HG03103 (cell line): Measurements from ENCODE around the gene SPAG4.

Experiments
- ATAC-seq: cut with Tn5 transposase; IDR thresholded peaks from one replicate; pipeline ENCODE4 v1.9.1; 2021; ENCODE audit warnings: low read depth; ENCODE audit not compliant: unreplicated experiment

Gene SPAG4

GRCh38 chr20:35619196-35620095 lies 3.8 kb downstream of the SPAG4 start:
- ATAC-seq = no peak

GRCh38 chr20:35620818-35621559 lies 5.4 kb downstream of the SPAG4 start:
- ATAC-seq = no peak

DNA sequence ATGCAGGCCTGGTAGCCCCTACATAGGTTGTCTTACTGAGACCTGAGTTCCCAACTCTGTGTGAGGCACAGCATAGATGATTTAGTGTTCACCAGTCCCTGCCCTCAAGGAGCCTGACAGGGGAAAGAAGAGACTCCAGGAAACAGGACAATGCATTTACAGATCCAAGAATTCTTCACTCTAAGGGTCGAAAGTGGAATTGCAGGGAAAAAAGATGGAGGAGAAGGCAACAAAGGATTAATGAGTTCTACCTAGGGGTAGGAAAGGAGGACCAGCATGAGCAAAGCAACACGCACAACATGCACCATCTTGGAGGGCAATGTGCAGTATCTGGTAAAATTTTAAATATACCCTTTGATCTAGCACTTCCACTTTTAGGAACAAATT lies 5.9 kb downstream of the SPAG4 start:
- no peak for ATAC-seq

DNA sequence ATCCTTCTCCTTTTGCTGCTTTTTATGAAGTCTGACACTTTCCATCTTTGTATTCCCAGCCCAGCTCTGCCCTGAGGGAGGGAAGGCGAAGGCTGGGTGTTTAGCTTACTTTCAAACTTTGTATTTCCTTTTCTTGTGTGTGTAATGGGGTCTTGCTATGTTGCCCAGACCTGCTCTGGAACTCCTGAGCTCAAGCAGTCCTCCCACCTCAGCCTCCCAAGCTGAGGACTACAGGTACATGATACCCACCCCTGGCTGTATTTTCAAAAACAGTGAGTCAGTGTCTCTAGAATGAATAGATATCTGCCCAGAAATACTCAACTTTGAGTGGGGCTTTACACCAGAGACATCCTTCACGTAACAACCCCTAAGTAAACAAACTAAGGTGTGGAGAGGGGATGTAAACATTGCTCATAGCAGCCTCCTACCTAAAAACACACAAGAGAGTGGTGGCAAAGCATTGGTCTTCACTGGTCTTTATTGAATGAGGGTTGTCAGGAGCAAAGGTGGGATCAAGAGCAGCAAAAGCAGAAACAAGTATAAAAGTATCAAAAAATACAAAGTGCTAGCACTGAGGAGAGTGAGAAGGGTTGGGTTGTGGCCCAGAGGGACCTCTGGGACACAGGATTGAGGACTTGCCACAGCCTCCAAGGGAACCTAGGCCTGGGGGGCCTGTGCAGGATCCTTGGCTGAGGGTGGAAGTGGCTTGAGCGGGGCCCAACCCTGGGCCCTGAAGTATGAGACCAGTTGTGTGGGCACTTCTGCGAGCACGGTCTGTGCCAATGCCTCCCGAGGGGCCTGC lies 10.2 kb downstream of the SPAG4 start:
- ATAC-seq = no peak

DNA sequence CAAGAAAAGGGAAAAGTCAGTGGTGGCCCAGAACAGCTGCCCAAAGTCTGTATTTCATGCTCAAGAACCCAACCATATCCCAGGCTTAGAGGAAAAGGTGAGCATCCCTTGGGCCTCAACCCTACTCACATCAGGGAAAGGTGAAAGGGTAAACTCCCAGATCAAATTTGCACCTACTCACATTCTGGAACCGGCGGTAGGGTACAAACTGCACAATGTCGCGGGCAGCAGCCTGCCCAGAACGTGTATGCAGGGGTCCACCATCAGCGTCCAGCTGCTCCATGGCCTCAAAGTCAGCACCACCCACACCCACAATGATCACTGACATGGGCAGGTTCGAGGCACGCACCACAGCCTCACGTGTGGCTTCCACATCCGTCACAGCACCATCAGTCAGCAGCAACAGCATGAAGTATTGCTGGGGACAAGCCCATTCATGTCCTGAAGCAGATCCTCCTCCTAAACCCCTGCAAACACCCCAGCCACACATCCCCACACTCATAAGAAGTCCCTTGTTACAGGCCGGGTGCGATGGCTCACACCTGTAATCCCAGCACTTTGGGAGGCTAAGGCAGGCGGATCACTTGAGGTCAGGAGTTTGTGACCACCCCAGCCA lies 10.9 kb downstream of the SPAG4 start:
- ATAC-seq = no peak

DNA sequence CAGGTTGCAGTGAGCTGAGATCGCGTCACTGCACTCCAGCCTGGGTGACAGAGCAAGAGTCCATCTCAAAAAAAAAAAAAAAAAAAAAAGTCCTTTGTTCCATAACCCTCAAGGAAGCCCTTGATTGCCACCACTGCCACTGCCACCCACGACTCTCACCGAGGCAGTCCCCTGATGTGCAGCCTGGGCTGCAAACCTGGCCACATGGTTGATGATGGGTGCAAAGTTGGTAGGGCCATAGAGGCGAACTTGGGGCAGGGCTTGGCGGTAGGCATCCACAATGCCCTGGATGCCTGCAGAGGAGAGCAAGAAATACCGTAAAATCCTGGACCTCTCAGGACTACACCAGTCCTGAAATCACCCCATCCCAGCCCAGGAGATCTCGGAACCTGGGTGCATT lies 11.5 kb downstream of the SPAG4 start:
- no peak for ATAC-seq

GRCh38 chr20:35629427-35630145 lies 14.0 kb downstream of the SPAG4 start:
- no peak for ATAC-seq

DNA sequence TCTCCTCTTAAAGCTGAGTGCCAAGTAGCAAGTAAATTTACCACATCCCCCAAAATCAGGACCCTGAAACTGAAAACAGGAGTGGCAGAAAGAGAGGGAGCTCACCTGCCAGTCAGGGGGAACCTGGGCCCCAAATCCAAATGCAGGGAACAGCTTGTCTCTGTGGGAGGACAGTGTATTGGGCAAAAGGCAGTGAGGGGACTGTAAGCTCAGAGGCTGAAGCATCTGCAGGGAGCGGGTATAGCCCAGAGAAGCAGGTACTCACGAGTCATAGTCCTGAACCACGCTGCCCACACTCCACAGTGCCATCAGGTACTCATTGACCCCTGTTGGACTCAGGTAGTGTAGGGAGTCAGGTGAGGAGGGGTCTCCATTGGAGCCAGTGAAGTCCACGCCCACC lies 15.0 kb downstream of the SPAG4 start:
- no peak for ATAC-seq

GRCh38 chr20:35632539-35633115 lies 17.0 kb downstream of the SPAG4 start:
- ATAC-seq = no peak

DNA sequence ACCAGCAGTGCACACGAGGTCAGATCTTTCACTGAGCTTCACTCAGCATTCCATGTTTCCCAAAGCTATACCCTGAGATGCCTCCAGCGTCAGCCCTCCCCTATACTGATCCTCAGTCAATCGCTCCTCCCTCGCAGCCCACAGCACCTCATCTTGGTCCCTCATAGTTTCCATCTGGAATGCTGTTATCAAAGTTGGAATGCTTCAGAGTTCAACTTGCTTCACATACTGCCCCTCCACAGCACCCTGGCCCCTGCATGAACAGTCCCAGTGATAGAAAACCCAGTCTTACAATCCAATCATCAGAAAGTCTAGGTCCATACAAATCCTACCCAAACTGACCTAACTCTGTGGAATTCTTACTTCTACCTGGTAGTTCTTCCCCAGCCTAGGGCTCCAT lies 20.0 kb downstream of the SPAG4 start:
- no peak for ATAC-seq

GRCh38 chr20:35636095-35636494 lies 20.5 kb downstream of the SPAG4 start:
- no peak for ATAC-seq

GRCh38 chr20:35637276-35637675 lies 21.6 kb downstream of the SPAG4 start:
- no peak for ATAC-seq

GRCh38 chr20:35638751-35639150 lies 23.1 kb downstream of the SPAG4 start:
- ATAC-seq = no peak

DNA sequence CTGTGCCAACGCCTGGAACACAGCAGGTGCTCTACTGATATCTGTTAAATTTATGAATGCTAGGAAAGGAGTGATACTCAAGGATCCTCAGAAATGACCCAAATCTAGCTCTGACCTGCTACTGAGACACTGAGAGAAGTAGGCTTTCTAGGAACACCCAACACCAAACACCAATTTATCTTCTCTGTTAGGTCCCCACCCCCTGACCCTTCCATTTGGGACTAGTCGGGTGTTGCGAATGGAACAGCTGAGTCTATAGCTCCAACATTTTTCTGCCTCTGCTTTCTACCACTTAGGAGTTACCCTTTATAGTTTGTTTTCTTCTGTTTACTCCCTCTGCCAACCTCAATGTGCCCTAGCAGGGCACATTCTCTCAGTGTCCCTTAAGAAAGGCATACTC lies 25.1 kb downstream of the SPAG4 start:
- ATAC-seq = no peak

DNA sequence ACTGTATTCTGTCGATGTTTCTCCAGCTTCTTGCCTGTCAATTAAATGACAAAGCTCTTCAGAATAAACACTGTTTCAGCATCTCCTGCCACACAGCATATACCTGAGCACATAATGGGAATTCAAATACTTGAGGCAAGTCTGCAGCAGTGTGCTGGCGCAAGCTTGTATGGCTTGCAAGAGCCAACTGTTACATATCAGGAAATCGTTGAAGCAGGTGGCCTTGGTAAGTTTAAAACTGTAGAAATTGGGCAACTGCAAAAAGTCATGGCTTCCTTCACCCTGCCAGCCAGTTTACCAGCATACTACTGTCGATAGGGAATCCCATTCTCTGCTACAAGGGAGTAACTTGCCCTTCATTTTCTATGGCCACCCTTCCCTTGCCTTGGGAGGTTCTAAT lies 26.1 kb downstream of the SPAG4 start:
- no peak for ATAC-seq

DNA sequence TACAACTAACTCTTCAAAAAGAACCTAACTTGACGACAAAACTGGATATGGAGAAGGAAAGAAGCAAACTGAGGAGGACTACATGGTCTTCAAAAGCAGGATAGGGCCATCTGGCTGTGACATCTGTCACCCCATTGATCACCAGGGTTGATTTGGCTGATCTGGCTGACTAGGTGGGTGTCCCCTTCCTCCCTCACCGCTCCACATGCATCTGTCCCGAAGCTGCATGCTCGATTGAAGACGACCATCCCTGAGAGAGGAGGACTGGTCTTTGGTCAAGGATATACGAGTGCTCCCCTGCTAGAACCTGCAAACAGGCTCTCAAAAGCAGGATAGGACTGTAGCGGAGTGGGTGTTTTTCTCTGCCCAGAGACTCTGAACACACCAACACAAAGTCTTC lies 27.4 kb downstream of the SPAG4 start:
- no peak for ATAC-seq

DNA sequence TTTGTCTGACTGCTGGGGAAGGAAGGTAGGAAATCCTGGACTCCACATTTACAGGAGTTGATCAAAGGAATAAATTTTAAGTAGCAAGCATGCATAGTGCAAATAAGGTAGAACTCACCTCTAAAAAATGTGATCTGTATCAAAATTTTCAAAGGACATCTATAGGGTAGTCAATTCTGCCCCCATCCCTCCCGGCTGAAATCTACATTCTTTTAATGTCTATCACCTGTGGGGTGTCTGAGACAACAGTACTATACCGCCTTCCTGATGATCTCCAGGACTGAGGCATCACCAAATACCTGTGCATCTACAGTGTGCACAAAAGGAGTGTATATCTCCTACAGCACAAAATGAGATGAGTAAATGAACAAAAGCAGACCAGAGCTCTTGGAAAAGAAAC lies 29.2 kb downstream of the SPAG4 start:
- no peak for ATAC-seq

- ATAC-seq = no peak
Observed at GRCh38 chr20:35648836-35649235, 33.2 kb downstream of the SPAG4 start.

DNA sequence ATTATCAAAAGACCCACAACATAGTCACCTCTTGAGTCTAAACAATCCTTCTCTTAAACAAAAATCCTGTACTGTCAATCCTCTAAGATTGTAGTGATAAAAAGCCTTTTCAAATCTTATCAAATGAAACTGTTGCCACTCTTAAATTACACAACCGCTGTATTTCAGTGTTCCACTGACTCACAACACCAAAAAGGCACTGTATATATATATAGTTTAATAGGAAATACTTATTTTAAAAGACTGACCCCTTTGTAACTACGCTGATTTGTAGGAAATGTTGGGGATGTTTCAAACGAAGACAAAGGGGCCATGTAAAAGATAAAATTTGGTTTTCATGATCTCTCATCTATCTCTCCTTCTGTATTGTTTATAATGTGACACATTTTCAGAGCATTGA lies 35.0 kb downstream of the SPAG4 start:
- ATAC-seq = no peak

- ATAC-seq = no peak
Observed at GRCh38 chr20:35651958-35652357, 36.3 kb downstream of the SPAG4 start.
